HG03139 (cell line): ENCODE data around the gene SLC9A7.

Experiments used
- ATAC-seq: cut with Tn5 transposase; IDR thresholded peaks from one replicate; pipeline ENCODE4 v1.9.1; 2021; ENCODE audit not compliant: unreplicated experiment

Gene SLC9A7

DNA sequence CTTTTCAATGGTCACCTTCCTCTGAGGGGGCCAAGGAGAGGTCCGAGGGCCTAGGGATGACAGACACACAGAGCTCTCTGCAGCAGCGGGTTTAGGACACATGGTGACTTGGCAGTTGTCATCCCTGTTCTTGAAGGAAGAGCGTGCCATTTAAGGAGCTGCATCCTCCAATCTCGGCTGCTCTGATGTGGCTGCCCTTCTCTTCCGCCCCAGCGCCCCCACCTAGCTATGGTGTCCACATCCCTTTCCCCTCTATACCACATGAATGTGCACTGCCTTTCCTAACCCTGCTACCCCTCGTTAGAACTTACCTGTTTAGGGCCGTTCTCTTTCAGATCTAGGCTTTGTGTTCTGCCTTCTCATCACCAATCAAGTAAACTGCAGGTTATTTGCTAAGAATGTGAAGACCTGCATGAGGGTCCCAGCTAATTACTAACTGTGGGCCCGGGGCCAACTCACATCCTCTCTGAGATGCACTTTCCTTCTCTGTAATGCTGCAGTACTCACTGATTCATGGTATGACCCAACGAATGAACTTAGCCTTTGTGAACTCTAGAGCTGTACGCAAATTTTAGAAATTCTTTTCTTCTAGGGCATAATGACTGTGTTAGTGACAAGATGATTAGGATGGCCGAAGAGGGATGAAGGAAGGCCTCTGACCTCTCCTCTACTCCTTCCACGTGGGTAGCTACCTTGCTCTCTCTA, 147.1 kb downstream of the SLC9A7 start:
- ATAC-seq, result no peak

DNA sequence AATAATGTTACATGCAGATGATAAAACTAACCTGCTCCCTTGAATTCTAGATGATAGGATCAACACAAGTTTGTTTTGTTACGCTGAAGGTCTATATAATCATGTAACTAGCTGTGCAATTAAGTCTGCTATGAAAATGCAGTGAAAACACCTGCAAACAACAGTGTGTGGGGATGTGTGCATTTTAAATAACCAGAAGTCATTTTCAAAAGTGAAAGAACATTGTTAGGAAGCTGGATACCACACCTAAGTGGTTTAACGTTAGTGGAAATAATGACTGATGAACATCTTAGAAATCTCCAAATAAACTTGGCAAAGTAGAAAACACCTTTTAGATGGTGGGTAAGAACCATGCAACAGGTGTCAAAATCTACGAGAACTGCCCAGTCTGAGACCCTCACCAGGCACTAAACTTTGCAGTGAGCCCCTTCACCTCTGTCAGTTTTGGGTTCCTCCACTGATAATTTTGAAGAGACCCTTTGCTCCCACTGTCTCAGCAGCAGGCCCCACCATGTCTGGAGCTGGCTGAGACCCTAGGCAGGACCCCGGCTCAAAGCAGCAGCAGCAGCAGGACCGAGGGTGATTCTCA, 148.8 kb downstream of the SLC9A7 start:
- no peak for ATAC-seq

DNA sequence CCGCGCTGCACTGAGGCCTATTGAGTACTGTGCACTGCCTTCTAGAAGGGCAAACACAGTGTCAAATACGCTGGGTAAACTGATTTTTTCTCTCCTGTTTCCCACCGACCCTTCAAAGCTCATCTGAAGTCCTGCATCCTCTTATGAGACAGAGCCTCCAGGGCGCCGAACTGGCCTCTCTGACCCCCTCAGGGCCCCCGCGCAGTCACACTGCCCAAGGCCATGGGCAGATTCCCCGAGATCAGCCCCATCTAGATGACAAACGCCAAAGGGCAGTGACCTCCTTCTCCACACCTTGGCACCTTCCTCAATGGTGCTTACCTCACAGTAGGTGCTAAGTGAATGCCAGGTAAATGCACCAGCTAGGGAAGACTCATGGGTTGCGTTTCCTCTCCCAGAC, 151.0 kb downstream of the SLC9A7 start:
- no peak for ATAC-seq

DNA sequence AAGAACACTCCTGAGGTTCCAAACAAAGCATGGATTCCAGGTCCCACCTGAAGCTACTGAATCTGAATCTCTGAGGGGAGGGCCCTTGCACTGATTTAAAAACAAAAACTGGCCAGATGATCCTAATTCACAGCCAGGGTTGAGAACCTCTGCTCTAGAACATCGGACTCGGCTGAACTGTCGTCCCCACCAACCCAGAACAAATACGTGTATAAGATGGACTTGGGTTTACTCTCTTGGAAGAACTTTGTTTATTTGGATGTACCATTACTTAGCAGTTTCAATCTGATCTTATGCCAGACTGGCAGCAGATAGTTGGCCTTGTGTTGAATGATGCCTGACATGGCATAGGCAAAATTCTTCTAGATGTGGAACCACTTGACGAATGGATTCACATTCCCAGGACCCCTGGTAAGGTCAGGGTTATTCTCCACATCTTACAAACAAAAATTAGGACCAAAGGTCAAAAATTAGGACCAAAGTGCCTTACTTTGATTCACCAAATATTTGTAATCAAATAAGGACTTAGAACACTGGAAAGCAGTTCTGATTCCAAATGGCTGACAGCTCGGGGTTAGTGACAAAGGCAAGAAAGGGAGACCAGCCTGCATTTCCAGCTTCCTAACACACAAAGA, 156.3 kb downstream of the SLC9A7 start:
- no peak for ATAC-seq

DNA sequence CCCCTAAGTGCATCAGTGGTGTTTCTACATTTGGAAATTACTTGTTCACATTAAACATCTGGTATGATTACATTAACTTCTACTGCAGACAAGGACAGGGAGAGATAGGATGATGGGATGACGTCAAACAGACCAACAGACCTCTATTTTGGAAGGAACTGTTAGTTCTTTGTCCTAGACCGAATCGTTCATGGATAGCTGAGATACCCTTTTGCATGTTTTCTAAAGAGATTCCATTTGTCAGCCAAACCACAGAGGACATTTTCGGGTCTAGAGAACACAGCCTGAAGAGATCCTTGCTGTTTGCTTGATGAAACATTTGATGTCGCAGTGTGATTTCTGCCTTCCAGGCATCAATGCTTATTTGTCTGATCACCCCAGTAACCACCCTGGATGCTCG, 157.6 kb downstream of the SLC9A7 start:
- ATAC-seq, result no peak

DNA sequence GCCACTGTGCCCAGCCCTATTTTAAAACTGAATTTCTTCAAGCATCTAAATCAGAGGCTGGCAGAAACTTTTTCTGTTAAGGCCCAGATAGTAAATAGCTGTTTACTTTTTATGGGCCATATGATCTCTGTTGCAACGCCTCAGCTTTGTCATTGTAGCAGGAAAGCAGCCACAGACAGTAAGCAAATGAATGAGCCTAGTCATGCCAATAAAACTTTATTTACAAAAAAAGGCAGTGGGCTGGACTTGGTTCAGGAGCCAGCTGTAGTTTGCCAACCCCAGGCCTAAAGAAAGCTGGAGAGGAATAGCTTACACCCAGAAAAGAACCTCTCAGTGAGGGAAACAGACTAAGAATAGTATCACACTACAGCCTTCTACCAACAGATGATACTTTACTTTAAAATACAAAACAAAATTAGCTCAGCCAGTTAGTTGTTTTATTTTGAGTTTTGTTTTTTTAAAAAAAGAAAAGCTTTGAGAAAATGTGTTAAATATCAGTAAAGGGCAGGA, 159.8 kb downstream of the SLC9A7 start:
- ATAC-seq, result no peak

DNA sequence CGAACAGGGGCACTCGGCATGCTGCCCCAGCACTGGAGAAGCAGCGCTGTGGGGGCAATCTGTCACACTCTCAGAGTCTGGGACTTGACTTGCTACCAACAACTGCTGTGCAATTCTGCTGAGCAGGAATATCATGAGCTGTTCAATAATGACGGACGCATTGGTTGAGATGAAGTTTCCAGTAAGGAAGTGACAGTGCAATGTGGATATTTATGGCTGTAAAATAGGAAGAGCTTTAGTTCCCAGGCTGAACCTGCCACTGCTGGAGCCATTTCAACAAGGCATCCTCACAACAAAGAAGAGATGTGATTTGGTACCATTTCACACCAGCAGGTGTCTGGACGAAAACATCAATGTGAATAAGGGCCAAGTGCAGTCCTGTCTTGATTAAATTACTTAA, 161.1 kb downstream of the SLC9A7 start:
- no peak for ATAC-seq

DNA sequence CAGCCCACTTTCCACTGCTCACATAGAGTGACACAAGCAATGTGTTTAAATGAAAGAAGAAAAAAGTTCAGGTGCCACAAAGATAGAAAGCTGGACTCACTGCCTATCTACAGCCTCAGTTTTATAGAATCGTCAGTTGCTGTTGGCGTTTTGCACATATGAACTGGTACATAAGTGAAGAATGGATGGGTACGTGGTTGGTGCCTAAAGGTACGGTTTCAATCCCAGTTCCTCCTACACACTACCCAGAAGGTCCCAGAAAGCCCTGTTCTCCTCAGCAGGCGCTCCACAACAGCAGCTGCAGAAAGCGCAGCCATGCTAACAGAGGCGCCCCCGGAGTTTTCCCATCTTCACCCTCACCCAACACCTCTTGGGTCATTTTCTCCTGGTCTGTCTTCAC, 161.7 kb downstream of the SLC9A7 start:
- no peak for ATAC-seq

DNA sequence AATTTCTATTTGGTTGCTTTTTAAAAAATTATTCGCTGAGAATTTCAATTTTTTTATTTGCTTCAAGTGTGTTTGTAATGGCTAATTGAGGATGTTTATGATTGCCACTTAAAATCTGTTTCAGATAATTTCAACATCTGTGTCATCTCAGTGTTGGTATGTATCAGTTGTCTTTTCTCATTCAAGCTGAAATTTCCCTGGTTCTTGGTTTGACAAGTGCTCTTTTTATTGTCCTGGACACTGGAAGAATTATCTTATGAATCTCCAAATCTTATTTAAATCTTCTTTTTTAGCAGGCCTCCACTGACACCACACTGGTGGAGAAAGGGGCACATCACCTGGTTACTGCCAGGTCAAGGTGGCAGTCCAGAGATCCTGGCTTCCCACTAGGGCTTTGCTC, 163.8 kb downstream of the SLC9A7 start:
- ATAC-seq, result no peak

DNA sequence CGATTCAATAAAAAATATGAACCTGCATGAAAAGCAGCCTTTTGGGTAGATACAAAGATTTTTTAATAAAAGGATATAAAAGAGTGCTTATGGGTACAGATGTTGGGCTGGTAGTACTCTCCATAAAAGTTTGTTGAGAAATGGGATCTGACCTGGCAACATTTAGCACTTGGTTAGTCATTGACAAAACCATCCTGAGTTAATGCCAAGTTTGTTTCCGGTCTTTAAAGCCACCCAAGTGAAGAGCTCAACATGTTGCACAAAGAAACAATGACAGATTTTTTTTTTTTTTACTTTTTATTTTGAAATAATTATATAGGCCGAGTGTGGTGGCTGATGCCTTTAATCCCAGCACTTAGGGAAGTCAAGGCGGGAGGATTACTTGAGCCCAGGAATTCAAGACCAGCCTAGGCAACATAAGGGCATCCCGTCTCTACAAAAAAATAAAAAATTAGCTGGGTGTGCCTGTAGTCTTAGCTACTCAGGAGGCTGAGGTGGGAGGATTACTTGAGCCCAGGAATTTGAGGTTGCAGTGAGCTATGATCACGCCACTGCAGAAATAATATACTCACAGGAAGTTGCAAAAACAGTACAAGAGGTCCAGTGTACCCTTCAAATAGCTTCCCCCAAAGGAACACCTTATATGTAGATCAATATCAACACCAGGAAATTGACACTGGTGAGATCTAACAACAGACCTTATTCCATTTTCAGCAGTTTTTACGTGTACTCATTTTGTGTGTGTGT, 168.8 kb downstream of the SLC9A7 start:
- no peak for ATAC-seq

DNA sequence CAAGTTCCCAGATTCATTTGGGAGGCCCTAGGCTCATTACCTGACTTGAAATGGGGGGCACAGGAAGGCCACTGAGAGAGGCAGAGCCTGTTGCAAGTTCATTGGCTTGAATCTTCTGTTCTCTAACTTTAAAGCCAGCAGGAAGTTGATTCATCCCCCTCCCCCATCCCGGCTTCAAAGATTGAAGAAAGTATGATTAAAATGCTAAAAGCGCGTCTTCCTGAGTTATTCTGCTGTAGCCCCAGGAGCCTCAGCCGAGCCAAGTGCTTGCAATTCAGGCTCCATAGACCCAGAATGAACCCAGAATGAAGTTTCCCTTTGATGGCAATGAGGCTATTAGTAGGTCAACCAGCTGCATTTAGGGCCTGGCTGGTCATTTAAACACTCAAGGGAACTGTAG, 170.7 kb downstream of the SLC9A7 start:
- no peak for ATAC-seq

DNA sequence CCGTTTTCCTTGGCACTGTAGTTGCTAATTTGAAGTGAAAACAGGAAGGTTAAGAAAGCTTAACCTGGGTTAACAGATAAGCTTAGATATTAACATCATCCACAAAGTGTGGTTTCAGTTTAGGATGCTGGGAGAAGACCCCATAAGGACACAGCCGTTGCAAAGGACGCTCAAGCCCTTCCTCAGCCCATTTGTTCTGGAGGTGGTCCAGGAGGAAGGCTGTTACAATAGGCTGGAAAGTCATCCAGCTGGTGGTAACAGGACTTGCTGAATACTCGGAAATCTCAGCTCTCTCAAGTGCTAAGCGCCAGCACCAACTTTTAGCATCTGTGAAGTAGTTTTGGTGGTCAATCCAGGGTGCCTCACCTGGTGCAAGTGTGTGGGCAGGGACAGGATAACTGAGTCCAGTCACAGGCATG, 171.2 kb downstream of the SLC9A7 start:
- no peak for ATAC-seq

DNA sequence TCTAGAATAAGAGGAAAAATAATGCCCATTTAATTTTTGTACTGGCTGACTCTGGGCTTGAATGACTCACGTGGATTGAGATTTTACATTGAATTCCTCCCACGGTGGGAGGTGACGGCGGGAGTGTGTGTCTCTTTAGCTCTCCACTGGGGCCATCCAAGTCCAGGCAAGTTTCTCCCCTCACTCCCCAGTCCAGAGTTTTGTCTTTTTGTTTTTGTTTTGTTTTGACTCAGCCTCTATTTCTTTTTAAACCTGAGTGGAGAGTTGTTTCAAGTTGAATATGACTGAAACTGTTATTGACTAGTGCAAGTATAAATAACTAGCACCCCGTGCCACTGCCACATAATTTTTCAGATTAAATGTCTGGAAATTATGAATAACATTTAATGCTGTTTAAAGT, 171.8 kb downstream of the SLC9A7 start:
- ATAC-seq, result no peak

DNA sequence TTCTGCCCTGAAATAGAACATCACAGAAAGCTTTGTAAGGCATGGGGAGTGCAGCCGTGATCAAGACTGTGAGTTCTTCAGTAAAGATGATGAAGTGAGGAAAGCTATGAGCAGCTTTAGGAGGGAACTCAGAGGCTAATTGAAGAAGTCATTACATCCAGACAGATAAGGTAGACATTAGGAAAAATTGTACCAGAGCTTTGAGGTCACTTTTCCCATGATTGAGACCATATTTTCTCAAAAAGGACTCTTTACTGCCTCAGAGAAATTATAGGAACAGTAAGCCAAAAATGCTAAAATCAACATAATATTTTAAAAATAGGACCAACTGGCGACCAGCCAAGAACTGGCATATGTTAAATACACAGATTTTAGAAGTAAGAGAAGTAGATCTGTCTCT, 174.2 kb downstream of the SLC9A7 start:
- no peak for ATAC-seq

DNA sequence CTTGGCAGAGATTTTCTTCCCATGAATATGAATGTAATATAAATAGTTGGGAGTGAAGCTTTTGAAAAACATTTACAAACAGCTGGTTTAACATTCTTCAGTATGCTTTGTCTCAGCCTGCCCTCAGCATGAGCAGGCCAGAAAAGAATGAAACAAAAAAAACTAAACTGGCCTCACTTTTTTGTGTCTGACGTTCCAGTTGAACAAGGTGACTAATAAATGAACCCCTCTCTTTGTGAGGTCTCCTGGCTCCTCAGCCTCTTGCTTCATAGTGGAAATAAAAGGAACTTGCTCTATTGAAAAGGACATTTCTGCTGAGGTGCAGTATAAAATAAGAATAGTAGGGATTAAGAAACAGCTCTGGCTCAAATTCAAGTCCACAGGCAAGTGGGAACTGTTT, 176.0 kb downstream of the SLC9A7 start:
- no peak for ATAC-seq

DNA sequence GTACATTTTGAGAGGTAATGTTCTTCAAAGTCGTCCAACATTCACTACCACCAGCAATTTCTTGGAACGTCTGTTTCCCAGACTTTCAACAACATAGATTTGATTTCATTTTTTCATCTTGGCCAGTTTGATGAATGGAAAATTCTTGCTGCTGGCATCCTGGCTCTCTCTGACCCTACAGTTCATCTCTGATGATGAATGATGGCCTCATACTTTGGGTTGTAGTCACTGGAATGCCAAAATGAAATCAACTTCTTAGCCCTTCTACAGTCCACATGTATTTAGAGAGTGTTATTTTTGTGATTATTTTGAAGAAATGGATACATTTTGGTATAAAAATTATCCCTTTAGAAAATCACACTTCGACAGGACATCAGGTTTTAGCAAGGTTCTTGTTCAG, 176.6 kb downstream of the SLC9A7 start:
- no peak for ATAC-seq

DNA sequence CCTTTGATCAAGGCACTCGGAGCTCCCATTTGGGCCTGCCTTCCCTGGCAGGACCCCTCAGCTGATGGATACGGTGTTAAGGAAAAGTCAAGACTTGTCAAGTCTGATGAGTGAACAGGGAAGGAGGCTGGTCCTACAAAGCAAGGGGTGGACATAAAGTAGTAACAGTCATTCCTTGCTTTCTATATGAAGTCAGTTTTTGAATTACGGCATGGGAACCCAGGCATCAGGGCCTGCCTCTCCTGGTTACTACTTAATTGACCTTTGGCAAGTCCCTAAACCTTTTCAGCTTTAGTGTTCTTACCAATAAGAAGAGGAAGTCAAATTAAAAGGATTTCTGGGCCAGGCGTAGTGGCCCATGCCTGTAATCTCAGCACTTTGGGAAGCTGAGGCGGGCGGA, 178.3 kb downstream of the SLC9A7 start:
- no peak for ATAC-seq

DNA sequence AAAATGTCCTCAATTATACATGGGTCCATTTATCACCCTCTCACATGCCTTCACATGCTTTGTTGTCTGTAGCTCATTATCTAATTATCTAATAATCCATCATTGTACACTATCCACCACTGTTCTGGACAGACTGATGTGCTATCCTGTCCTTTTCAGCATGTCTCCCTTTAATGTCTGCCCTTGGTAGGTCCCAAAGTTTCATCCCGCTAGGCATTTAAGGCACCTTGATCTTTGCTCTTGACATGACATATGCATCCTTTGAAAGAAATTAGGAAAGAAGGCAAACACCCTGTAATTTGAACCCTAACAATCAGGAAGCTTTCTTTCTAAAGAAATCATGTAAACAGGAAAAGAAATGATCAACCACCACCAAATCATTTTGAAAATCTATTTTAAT, 179.7 kb downstream of the SLC9A7 start:
- no peak for ATAC-seq

DNA sequence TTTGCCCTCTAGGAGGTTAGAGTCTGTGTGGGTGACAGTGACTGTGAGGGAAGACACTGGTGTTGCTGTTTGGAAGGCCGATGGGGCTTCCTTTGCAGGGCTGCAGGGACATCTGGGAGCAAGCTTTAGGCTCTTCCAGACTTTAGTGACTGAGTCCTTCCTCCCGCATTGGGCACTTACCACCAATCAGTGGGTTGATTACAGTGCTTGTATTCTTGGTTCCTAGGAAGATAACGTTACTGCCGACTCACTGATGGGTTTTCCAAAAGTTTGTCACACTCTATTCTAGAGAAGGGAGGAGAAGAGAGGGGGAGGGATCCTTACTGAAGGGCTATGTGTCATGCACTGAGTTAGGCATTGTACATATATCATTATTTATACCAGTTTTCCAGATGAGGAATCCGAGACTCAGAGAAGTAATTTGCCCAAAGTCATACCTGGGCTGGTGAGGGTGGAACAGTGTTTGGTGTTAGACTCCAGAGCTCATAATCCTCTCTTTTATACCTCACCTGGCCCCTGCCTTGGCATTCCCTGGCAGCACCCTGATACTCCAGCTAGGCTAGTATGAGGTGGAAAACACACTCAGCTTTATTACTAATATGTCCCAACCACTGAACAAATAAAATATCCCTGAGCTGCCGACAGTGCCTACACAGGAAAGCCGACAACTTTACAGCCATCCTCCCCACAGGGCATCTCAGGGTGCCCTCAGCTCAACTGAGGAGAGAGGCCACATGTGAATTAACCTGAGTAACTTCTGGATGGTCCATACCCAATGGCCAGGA, 181.5 kb downstream of the SLC9A7 start:
- no peak for ATAC-seq

DNA sequence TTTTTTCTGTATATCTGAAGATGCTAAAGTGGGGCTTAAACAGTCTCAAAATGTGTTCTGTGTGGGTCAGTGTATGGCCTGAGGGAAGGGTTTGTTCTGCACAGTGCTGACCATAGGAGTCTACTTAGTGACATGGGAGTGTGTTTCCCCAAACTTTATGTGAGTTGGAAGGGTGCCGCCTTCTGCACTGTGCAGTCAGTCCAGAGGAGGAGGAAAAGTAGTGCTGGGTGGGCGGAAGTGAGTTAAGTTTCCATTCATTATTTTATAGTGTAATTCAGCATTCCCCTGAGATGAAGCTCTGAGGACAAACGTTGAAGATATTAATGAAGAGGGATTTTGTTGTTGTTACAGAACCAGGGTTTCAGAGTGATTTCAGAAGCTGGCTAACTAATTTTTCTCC, 182.5 kb downstream of the SLC9A7 start:
- ATAC-seq, result no peak

DNA sequence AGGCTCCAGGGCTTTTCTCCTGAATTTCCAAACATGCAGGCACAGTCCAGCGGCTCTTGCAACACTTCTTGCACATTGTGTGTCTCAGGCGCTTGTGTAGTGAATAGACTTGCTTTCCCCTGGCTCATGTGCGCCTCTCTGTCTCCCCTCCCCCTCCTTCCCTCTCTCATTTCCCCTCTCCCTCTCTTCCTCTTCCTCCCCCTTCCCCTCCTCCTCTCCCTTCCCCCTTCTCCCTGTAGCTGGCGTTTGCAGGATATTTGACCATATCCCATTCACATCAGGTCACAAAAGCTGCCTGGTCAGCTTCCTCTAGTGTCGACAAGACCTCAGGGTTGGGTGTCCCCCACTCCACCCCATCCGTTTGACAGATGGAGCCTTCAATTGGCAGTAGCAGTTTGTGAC, 182.9 kb downstream of the SLC9A7 start:
- ATAC-seq, result no peak
